Measurements from ENCODE around the gene PLAAT4. TPM values are rescaled to one million over a fixed set of nuclear protein-coding genes. Genes with fewer than 3 reads are reported as not detected.

Gene PLAAT4
- total and polyA plus RNA-seq, 2 of the 8 experiments (the other 6 are each of a cell fraction or from before 2014, with no cell fraction given) = 2.8 to 4.1 TPM

GRCh38 chr11:63489879-63490278, 46.7 kb upstream of the PLAAT4 start:
- Histone ChIP-seq H3K79me1 (ENCODE audit: low read depth, low read length) (no peaks in the 10 kb centered on the region), H2AFZ (ENCODE audit: low read length) (no peak overlapping the region), H2BK120ac (replicated peaks; ENCODE audit: low read depth, low read length) (peak overlapping the region; percentile 58), H3K18ac (ENCODE audit: extremely low read depth, low read length) (peak overlapping the region; percentile 82; the same call in 1 of the 2 replicates), H2BK5ac (ENCODE audit: low read depth, low read length) (peak overlapping the region; percentile 29; the same call in 1 of the 2 replicates), H3K23ac (ENCODE audit: insufficient read length) (no peak overlapping the region), H3K9me3 (ENCODE audit: insufficient read depth in 2 of 2, low read depth in 1 of 2, low read length in 1 of 2) (peaks cover 7 to 19% of the 10 kb centered on the region in 2 experiments; a peak in 3 of 4 replicates), H4K5ac (ENCODE audit: insufficient read length, low read depth, low read length) (no peak overlapping the region), H2BK12ac (ENCODE audit: low read depth, low read length) (peak overlapping the region; percentile 98), H4K20me1 (replicated peaks in 1 of 2; ENCODE audit: control insufficient read depth in 1 of 2, insufficient read depth in 2 of 2, low read length in 2 of 2) (no peaks in the 10 kb centered on the region), H4K8ac (ENCODE audit: extremely low read depth, insufficient read depth, low read length) (peak overlapping the region; percentile 22; the same call in 1 of the 2 replicates), H2BK20ac (ENCODE audit: low read length) (peak overlapping the region; percentile 87; the same call in 1 of the 2 replicates), H2AK5ac (ENCODE audit: low read depth, low read length) (no peak overlapping the region), H3K4ac (replicated peaks; ENCODE audit: insufficient read length, low read depth, low read length) (no peak overlapping the region), H3K9ac (replicated peaks in 1 of 4; ENCODE audit: extremely low read depth in 1 of 4, low read depth in 3 of 4, low read length in 3 of 4) (peak overlapping the region in 1 of 4 experiments; percentile 23; a peak in 3 of 7 replicates), H3K56ac (replicated peaks; ENCODE audit: insufficient read length, low read depth, low read length) (peak overlapping the region; percentile 12), H3K27ac (ENCODE audit: low read depth, low read length) (0 out of 2 replicates have a peak overlapping the region, but pooled peaks have one; percentile 1), H3K14ac (ENCODE audit: insufficient read length) (no peak overlapping the region), H3K23me2 (ENCODE audit: low read depth, low read length) (peaks cover 7% of the 10 kb centered on the region; the same call in 1 of the 2 replicates), H3K4me3 (ENCODE audit: extremely low read depth in 1 of 4, insufficient read depth in 2 of 4, low read depth in 3 of 4, low read length in 4 of 4) (peak overlapping the region; percentile 53 to 69 (median 61); a peak in 5 of 8 replicates), H3K36me3 (ENCODE audit: control insufficient read depth in 2 of 4, insufficient read depth in 4 of 4, low read length in 3 of 4) (peaks cover 0 to 8% (median 3%) of the 10 kb centered on the region in 4 experiments; a peak in 3 of 8 replicates), H3K27me3 (replicated peaks in 1 of 4; ENCODE audit: control insufficient read depth in 3 of 4, extremely low read depth in 1 of 4, insufficient read depth in 3 of 4, low read length in 3 of 4) (no peaks in the 10 kb centered on the region; a peak in 1 of 7 replicates), H3K79me2 (ENCODE audit: control insufficient read depth in 1 of 2, insufficient read depth in 2 of 2, low read length in 2 of 2) (no peaks in the 10 kb centered on the region), H2BK15ac (ENCODE audit: low read length) (no peak overlapping the region), H3K4me1 (replicated peaks in 1 of 4; ENCODE audit: control insufficient read depth in 3 of 4, insufficient read depth in 4 of 4, low read length in 3 of 4) (peaks cover 6 to 10% (median 9%) of the 10 kb centered on the region in 4 experiments; a peak in 5 of 7 replicates), H3K4me2 (ENCODE audit: insufficient read depth in 1 of 2, low read depth in 2 of 2, low read length in 2 of 2) (peak overlapping the region; percentile 62 to 74), H4K91ac (replicated peaks; ENCODE audit: insufficient read length, low read length) (peak overlapping the region; percentile 8)
- DNase-seq (ENCODE audit: low read depth in 1 of 2, low spot score in 2 of 2) (no peak), FAIRE-seq (peak; percentile 68)
- POLR2A ChIA-PET (ENCODE audit: partially characterized antibody) = interaction anchor here (0.9 to 2.8 kb wide), 9 partner anchors 10 to 271 kb away, joined by 3 to 11 read pairs (median 4); no protein-coding TSS in a partner anchor
- CTCF ChIA-PET (ENCODE audit: partially characterized antibody) = interaction anchor here (0.7 to 5.4 kb wide), 19 partner anchors 10 to 609 kb away, joined by 3 to 63 read pairs (median 3); partner anchors contain the start of genes LGALS12, RTN3 and SLC3A2
- 40% methylated on average over 3 of the region's 3 CpGs; no CpG with 5 or more reads in 1 of the 2 experiments for WGBS, 2 experiments (ENCODE audit: extremely low coverage in 1 of 2, insufficient coverage in 1 of 2, insufficient read length in 1 of 2, insufficient replicate concordance in 2 of 2, low coverage in 1 of 2, low lambda C conversion rate in 2 of 2, missing lambda C conversion rate in 1 of 2)
- no peak for TF ChIP-seq CHD1 (IDR thresholded peaks at IDR 0.05; ENCODE audit: low read depth, low read length)
- TF ChIP-seq TCF12 (IDR thresholded peaks at IDR 0.05; ENCODE audit: low read depth, low read length) = 0 out of 2 replicates have a peak, but pooled peaks have one; percentile 40
- TF ChIP-seq TBP (IDR thresholded peaks at IDR 0.05; ENCODE audit: low read depth, low read length) = peak; percentile 23; the same call in 1 of the 2 replicates
- no peak for TF ChIP-seq EP300 (IDR thresholded peaks at IDR 0.05; ENCODE audit: borderline replicate concordance in 1 of 2, low read depth in 2 of 2, low read length in 2 of 2)
- TF ChIP-seq, protein P1, sequence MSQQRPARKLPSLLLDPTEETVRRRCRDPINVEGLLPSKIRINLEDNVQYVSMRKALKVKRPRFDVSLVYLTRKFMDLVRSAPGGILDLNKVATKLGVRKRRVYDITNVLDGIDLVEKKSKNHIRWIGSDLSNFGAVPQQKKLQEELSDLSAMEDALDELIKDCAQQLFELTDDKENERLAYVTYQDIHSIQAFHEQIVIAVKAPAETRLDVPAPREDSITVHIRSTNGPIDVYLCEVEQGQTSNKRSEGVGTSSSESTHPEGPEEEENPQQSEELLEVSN (IDR thresholded peaks at IDR 0.05) = peak; percentile 1; the same call in 1 of the 2 replicates
- no peak for TF ChIP-seq SIX5 (IDR thresholded peaks at IDR 0.05; ENCODE audit: low read depth, low read length)
- TF ChIP-seq, protein P2, sequence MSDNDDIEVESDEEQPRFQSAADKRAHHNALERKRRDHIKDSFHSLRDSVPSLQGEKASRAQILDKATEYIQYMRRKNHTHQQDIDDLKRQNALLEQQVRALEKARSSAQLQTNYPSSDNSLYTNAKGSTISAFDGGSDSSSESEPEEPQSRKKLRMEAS (IDR thresholded peaks at IDR 0.05) = peak; percentile 72; the same call in 1 of the 2 replicates
- peak in 2 of 3 experiments; percentile 50 to 58; a peak in 3 of 4 replicates for TF ChIP-seq CTCF (IDR thresholded peaks at IDR 0.05; ENCODE audit: control extremely low read depth in 1 of 3, insufficient read depth in 1 of 3, low read depth in 1 of 3, low read length in 3 of 3)

All from H1 (cell line).